ENCODE data around the gene SKP2.

DNA sequence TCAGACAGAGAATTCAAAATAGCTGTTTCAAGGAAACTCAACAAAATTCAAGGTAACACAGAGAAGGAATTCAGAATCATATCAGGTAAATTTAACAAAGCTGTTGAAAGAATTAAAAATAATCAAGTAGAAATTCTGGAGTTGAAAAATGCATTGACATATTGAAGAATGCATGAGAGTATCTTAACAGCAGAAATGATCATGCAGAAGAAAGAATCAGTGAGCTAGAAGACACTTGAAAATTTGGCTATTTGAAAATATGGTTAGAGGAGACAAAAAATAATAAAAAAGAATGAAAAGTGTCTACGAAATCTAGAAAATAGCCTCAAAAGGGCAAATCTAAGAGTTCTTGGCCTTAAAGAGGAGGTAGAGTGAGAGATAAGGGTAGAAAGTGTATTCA, 23.1 kb upstream of the SKP2 start:
- TF ChIP-seq SP1 (IDR thresholded peaks at IDR 0.05) (no peak), FOXA1 (IDR thresholded peaks at IDR 0.05) (no peak), FOXA2 (IDR thresholded peaks at IDR 0.05) (no peak), YY1 (IDR thresholded peaks at IDR 0.05) (no peak), RAD21 (IDR thresholded peaks at IDR 0.05) (no peak), JUND (IDR thresholded peaks at IDR 0.05) (no peak), RXRA (IDR thresholded peaks at IDR 0.05) (no peak)
- TF ChIP-seq, protein P1, sequence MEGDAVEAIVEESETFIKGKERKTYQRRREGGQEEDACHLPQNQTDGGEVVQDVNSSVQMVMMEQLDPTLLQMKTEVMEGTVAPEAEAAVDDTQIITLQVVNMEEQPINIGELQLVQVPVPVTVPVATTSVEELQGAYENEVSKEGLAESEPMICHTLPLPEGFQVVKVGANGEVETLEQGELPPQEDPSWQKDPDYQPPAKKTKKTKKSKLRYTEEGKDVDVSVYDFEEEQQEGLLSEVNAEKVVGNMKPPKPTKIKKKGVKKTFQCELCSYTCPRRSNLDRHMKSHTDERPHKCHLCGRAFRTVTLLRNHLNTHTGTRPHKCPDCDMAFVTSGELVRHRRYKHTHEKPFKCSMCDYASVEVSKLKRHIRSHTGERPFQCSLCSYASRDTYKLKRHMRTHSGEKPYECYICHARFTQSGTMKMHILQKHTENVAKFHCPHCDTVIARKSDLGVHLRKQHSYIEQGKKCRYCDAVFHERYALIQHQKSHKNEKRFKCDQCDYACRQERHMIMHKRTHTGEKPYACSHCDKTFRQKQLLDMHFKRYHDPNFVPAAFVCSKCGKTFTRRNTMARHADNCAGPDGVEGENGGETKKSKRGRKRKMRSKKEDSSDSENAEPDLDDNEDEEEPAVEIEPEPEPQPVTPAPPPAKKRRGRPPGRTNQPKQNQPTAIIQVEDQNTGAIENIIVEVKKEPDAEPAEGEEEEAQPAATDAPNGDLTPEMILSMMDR (IDR thresholded peaks at IDR 0.05; ENCODE audit: low read depth, low read length, missing input control), result no peak
- TF ChIP-seq, protein P2, sequence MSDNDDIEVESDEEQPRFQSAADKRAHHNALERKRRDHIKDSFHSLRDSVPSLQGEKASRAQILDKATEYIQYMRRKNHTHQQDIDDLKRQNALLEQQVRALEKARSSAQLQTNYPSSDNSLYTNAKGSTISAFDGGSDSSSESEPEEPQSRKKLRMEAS (IDR thresholded peaks at IDR 0.05), result no peak
- TF ChIP-seq, protein P3, sequence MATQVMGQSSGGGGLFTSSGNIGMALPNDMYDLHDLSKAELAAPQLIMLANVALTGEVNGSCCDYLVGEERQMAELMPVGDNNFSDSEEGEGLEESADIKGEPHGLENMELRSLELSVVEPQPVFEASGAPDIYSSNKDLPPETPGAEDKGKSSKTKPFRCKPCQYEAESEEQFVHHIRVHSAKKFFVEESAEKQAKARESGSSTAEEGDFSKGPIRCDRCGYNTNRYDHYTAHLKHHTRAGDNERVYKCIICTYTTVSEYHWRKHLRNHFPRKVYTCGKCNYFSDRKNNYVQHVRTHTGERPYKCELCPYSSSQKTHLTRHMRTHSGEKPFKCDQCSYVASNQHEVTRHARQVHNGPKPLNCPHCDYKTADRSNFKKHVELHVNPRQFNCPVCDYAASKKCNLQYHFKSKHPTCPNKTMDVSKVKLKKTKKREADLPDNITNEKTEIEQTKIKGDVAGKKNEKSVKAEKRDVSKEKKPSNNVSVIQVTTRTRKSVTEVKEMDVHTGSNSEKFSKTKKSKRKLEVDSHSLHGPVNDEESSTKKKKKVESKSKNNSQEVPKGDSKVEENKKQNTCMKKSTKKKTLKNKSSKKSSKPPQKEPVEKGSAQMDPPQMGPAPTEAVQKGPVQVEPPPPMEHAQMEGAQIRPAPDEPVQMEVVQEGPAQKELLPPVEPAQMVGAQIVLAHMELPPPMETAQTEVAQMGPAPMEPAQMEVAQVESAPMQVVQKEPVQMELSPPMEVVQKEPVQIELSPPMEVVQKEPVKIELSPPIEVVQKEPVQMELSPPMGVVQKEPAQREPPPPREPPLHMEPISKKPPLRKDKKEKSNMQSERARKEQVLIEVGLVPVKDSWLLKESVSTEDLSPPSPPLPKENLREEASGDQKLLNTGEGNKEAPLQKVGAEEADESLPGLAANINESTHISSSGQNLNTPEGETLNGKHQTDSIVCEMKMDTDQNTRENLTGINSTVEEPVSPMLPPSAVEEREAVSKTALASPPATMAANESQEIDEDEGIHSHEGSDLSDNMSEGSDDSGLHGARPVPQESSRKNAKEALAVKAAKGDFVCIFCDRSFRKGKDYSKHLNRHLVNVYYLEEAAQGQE (IDR thresholded peaks at IDR 0.05), result no peak
- TF ChIP-seq, protein P4, sequence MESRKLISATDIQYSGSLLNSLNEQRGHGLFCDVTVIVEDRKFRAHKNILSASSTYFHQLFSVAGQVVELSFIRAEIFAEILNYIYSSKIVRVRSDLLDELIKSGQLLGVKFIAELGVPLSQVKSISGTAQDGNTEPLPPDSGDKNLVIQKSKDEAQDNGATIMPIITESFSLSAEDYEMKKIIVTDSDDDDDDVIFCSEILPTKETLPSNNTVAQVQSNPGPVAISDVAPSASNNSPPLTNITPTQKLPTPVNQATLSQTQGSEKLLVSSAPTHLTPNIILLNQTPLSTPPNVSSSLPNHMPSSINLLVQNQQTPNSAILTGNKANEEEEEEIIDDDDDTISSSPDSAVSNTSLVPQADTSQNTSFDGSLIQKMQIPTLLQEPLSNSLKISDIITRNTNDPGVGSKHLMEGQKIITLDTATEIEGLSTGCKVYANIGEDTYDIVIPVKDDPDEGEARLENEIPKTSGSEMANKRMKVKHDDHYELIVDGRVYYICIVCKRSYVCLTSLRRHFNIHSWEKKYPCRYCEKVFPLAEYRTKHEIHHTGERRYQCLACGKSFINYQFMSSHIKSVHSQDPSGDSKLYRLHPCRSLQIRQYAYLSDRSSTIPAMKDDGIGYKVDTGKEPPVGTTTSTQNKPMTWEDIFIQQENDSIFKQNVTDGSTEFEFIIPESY (IDR thresholded peaks at IDR 0.05), result no peak
